LNCAP (cell line): ENCODE results near the gene HNRNPUL1.

Experiments used
- CTCF ChIP-seq: fragments of 450-650 bp; IDR thresholded peaks from 2 replicates; pipeline ENCODE4 v1.5.1; 2017; ENCODE audit warnings: mild to moderate bottlenecking

The HNRNPUL1 gene

DNA sequence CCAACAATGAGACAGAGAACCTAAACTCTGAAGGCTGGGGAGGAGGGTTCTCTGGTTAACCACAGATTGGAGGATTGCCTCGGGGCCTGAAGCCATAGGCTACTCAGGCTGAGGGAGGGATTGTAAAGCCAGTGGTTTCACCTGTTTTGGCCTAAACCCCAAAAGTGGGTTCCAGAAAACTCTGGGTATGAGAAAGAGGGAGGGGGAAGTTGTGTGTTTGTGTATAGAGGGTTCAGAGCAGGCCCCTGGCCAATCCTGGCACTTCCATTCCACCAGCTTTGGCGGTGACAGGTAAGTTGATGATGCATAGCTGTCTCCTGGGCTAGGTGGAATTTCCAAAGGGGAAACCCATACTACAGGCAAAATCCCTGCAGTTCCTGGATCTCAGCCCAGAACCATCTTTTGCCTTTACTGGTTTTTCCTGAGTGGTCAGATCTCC, 32.3 kb downstream of the HNRNPUL1 start:
- TF ChIP-seq CTCF, result no peak

DNA sequence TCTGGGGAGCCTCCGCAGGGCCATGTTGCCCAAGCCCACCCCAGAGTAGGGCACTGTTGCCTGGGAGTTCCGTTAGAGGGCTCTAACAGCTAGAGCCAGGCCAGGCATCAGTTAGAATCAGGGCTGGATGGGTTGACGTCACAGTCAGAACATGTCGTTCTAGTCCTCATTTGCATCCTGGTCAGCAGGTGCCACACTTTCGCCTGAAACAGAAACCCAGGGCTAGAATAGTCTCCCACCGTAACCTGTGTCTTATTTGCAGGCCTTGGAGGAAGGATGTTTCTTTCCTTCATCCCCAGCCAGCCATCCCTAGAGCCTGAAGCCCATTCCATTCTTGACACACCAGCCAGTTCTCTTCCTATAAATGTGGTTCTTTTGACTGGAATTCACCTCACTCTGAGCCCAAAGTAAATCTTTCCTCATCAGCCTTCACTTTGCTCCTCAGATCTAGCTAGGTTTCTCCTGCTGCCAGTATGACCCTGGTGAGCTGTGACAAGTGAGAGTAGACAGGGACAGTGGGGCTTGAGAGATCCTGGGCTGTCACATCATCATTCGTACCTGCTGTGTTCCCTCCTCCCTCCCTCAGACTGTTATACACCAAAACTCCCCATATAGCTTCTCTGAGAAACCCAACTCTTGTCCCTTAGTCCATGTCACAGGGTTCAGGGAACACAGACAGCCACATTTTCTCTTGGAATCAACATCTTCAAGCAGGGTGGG, 33.6 kb downstream of the HNRNPUL1 start:
- no peak for TF ChIP-seq CTCF

DNA sequence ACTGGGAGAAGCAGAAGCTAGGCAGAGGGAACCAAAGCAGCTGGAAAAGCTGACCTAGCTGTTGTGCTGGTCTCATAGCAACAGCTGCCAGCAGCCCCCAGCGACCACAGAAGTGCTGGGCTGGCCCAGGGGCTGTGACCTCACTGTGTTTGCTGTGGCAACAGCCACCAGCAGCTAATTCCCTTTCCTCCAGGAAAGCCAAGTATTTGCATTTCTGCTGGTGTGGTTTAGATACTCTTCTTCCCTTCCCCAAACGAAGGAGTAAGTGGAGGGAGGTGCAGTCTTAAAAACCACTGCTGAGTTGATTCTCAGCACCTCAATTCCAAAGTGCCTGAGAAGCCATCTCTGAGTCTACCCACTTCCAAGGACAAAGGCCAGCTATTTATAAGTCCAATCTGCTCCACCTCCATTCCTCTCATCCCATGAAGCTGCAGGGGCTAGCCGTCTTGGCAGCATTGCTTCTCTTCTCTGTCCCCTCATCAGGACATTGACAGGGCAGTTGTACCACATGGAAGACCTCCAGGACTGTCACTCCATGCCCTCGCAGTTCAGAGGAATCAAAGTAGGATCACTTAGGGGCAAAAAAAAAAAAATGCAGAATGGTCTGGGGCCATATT, 34.3 kb downstream of the HNRNPUL1 start:
- TF ChIP-seq CTCF, result no peak

GRCh38 chr19:41299046-41299754, 35.0 kb downstream of the HNRNPUL1 start:
- no peak for TF ChIP-seq CTCF

GRCh38 chr19:41299755-41300089, 35.5 kb downstream of the HNRNPUL1 start:
- no peak for TF ChIP-seq CTCF

DNA sequence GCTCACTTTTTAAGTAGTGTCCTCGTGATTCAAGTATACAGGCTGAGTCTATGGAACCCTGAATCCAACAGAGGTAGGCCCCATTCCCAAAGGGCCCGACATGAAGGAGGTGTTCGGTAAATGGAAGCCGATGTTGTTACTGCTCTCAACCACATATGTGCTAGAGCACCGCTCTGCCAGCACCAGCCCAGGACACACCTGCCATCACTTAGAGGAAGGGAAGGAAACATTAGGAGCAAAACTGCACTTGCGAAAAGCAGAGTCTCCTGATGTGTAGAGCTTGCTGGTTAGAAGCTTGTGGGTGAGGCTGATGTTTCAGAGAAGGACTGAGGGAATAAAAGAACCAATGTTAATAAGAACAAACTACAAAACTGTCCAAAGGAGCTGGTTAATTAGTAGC, 36.4 kb downstream of the HNRNPUL1 start:
- TF ChIP-seq CTCF, result no peak

DNA sequence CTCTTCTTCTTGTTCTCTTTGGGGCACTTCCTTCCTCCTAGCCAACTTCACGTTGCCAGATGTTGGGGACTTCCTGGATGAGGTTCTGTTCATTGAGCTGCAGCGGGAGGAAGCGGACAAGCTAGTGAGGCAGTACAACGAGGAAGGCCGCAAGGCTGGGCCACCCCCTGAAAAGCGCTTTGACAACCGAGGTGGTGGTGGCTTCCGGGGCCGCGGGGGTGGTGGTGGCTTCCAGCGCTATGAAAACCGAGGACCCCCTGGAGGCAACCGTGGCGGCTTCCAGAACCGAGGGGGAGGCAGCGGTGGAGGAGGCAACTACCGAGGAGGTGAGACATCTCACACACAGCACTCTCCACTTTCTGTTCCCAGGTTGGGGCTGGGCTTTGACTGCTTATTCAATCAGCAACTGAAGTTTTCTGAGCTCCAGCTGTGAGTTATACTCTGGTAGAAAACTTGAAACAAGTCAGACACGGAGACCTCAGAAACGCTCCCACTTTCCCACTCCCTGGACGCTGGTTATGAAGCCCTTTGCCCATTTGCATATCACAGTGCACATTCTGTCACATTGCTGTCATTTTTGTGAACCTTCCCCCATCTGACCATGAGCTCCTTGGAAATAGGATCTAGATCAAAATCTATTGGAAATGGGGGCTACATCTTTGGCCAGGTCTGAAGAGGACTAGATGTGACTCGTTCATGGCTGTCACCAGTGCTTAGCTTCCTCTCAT, 38.6 kb downstream of the HNRNPUL1 start:
- TF ChIP-seq CTCF, result no peak
